A549 (cell line): ENCODE data around the gene TTC8. TPM values are rescaled to one million over a fixed set of nuclear protein-coding genes. Genes with fewer than 3 reads are reported as not detected.

Source experiments
- ATAC-seq, 2 experiments: fragments of 200-7000 bp in 1 of 2; fragments of >200 bp in 1 of 2; cut with Nextera tagmentation in 1 of 2; cut with Tn5 transposase in 1 of 2; 3 replicates each; pipeline versions ENCODE4 v1.8.0 to v1.9.1; 2018 to 2020; ENCODE audit warnings: mild to moderate bottlenecking in 1 of 2, moderate library complexity in 1 of 2
- CTCF ChIA-PET: fragments of 300-600 bp; sonication (Branson Sonifier 250); formaldehyde crosslinking; extraction: SDS; loops from one replicate; lab custom pipeline; 2021; ENCODE audit warnings: antibody characterized with exemption, inconsistent platforms; lab: Yijun Ruan, JAX
- POLR2A ChIA-PET: fragments of 350-600 bp; formaldehyde crosslinking; extraction: SDS; loops from one replicate; lab custom pipeline; 2021; ENCODE audit warnings: antibody characterized with exemption, inconsistent platforms; lab: Yijun Ruan, JAX
- DNase-seq, 2 experiments: peaks; one replicate each; pipeline versions ENCODE4 v3.0.0 to v3.0.0-alpha.2; 2011 to 2016; ENCODE audit warnings: low read depth in 1 of 2, low spot score in 1 of 2
- FAIRE-seq: peaks from 2 replicates; lab custom pipeline; 2011; peaks lifted over from hg19 to GRCh38; lab: Jason Lieb, UNC
- H3K27ac ChIP-seq, 2 experiments: fragments of >200 bp; sonication (Bioruptor Twin); formaldehyde crosslinking; 3 replicates each; pipeline ENCODE4 v1.5.1; 2016 to 2017
- H3K4me1 ChIP-seq: fragments of >200 bp; sonication (Bioruptor Twin); formaldehyde crosslinking; 3 replicates; pipeline ENCODE4 v1.6.1; 2016
- H3K4me2 ChIP-seq: fragments of >200 bp; sonication (Bioruptor Twin); formaldehyde crosslinking; 3 replicates; pipeline ENCODE4 v1.6.1; 2016
- H3K4me3 ChIP-seq: fragments of >200 bp; sonication (Bioruptor Twin); formaldehyde crosslinking; 3 replicates; pipeline ENCODE4 v1.5.1; 2016
- H3K9me3 ChIP-seq: fragments of >200 bp; sonication (Bioruptor Twin); formaldehyde crosslinking; 3 replicates; pipeline ENCODE4 v1.6.1; 2016
- CTCF ChIP-seq: fragments of >200 bp; sonication (Bioruptor Twin); formaldehyde crosslinking; IDR thresholded peaks from 3 replicates; pipeline ENCODE4 v1.5.1; 2016
- EHF ChIP-seq: fragments of 250-450 bp; sonication (Bioruptor Pico); IDR thresholded peaks from 2 replicates; pipeline ENCODE4 v1.5.0; 2020; ENCODE audit warnings: mild to moderate bottlenecking
- EHMT2 ChIP-seq: fragments of 200-600 bp; sonication (generic); IDR thresholded peaks from 2 replicates; pipeline ENCODE4 v1.6.1; 2016; ENCODE audit warnings: antibody characterized with exemption, low read depth, mild to moderate bottlenecking, moderate library complexity
- EP300 ChIP-seq, 2 experiments: fragments of >200 bp; sonication (Bioruptor Twin); formaldehyde crosslinking; IDR thresholded peaks; 2 replicates in 1 of 2; 3 replicates in 1 of 2; pipeline ENCODE4 v1.6.1; 2016 to 2017
- ESRRA ChIP-seq: fragments of 150-350 bp; IDR thresholded peaks from 2 replicates; pipeline ENCODE4 v1.6.1; 2014; ENCODE audit warnings: mild to moderate bottlenecking, low read length, borderline replicate concordance
- FOSB ChIP-seq: fragments of 250-450 bp; sonication (Bioruptor Pico); IDR thresholded peaks from 2 replicates; pipeline ENCODE4 v1.5.0; 2020; ENCODE audit warnings: mild to moderate bottlenecking, moderate library complexity
- HDAC2 ChIP-seq: fragments of 200-600 bp; sonication (generic); IDR thresholded peaks from 2 replicates; pipeline ENCODE4 v1.6.1; 2016
- HES2 ChIP-seq: fragments of >200 bp; sonication (Bioruptor Twin); formaldehyde crosslinking; IDR thresholded peaks from 2 replicates; pipeline ENCODE4 v1.6.1; 2016
- HOXB13 ChIP-seq: fragments of 250-450 bp; sonication (Bioruptor Pico); IDR thresholded peaks from 2 replicates; pipeline ENCODE4 v1.5.0; 2020; ENCODE audit warnings: low read depth, mild to moderate bottlenecking, moderate library complexity
- HOXB5 ChIP-seq: fragments of 250-450 bp; sonication (Bioruptor Pico); IDR thresholded peaks from 2 replicates; pipeline ENCODE4 v1.5.0; 2020; ENCODE audit warnings: mild to moderate bottlenecking, moderate library complexity
- JUNB ChIP-seq: fragments of >200 bp; sonication (Bioruptor Twin); formaldehyde crosslinking; IDR thresholded peaks from 2 replicates; pipeline ENCODE4 v1.6.1; 2016
- MAX ChIP-seq: IDR thresholded peaks from 2 replicates; pipeline ENCODE4 v1.6.1; 2012
- RNF2 ChIP-seq: fragments of 200-600 bp; sonication (generic); IDR thresholded peaks from 2 replicates; pipeline ENCODE4 v1.6.1; 2016; ENCODE audit warnings: low read depth, mild to moderate bottlenecking, antibody characterized with exemption, moderate library complexity, borderline replicate concordance
- SMC3 ChIP-seq: fragments of >200 bp; sonication (Bioruptor Twin); formaldehyde crosslinking; IDR thresholded peaks from 3 replicates; pipeline ENCODE4 v1.6.1; 2018; ENCODE audit warnings: inconsistent platforms
- ZC3H11A ChIP-seq: fragments of 450-650 bp; IDR thresholded peaks from 2 replicates; pipeline ENCODE4 v1.6.1; 2014; ENCODE audit warnings: antibody characterized with exemption, mild to moderate bottlenecking
- ZFP36 ChIP-seq: fragments of 450-650 bp; IDR thresholded peaks from 2 replicates; pipeline ENCODE4 v1.6.1; 2014; ENCODE audit warnings: borderline replicate concordance; ENCODE audit not compliant: partially characterized antibody
- WGBS: methylation state at CpG from one replicate; pipeline ENCODE4 v1.1.6; 2017; ENCODE audit errors: missing lambda C conversion rate; 5-methylcytosine and 5-hydroxymethylcytosine counted together
- polyA plus RNA-seq, 4 experiments: library from polyadenylated mRNA; depleted of rRNA in 3 of 4; stranded (reverse); fragments of >200 nt; fragmentation: RNase III in 1 of 4; extraction: RNeasy Plus Mini Kit Qiagen cat#74134 plus additional on column Dnase treatment in 1 of 4; gene quantifications; 2 replicates in 3 of 4; 3 replicates in 1 of 4; pipeline ENCODE4 v1.2.3, GENCODE V29; 2011 to 2017

Gene TTC8
- polyA plus RNA-seq, 2 of the 4 experiments (the other 2 are of a cell fraction) = 36.6 to 56.8 TPM

- POLR2A ChIA-PET = interaction anchor here (1.3 kb wide), 1 partner anchor 17 kb away, joined by 5 read pairs; the partner anchor contains the start of gene TTC8
- H3K4me1 ChIP-seq = no peaks in the 10 kb centered on the region
- no peak for DNase-seq
- H3K27ac ChIP-seq = no peak overlapping the region
- no peak for ATAC-seq
- no peak overlapping the region for H3K4me2 ChIP-seq
- no peak overlapping the region for H3K4me3 ChIP-seq
- CTCF ChIA-PET = interaction anchor here (0.9 kb wide), 1 partner anchor 282 kb away, joined by 3 read pairs; no protein-coding TSS in a partner anchor
- FAIRE-seq = peak; percentile 73
- 91% methylated on average over 1 of the region's 1 CpG for WGBS
- TF ChIP-seq EP300 (IDR thresholded peaks at IDR 0.05) (no peak), EHMT2 (no peak), HDAC2 (no peak)
- no peaks in the 10 kb centered on the region for H3K9me3 ChIP-seq
Measured at GRCh38 chr14:88841741-88842140, 17.3 kb downstream of the TTC8 start.

GRCh38 chr14:88842414-88842813, 18.0 kb downstream of the TTC8 start:
- Histone ChIP-seq H3K4me1 (no peaks in the 10 kb centered on the region), H3K4me2 (no peak overlapping the region), H3K4me3 (no peak overlapping the region), H3K9me3 (no peaks in the 10 kb centered on the region), H3K27ac (no peak overlapping the region)
- POLR2A ChIA-PET = interaction anchor here (1.3 kb wide), 1 partner anchor 18 kb away, joined by 5 read pairs; the partner anchor contains the start of gene TTC8
- DNase-seq (no peak), ATAC-seq (no peak), FAIRE-seq (no peak)
- no peak for TF ChIP-seq SMC3
- TF ChIP-seq CTCF = no peak
- TF ChIP-seq JUNB = no peak
- CTCF ChIA-PET = no interaction called here
- WGBS = 60% methylated on average over 1 of the region's 1 CpG

GRCh38 chr14:88844980-88845491, 20.6 kb downstream of the TTC8 start:
- DNase-seq = no peak
- Histone ChIP-seq H3K4me1 (no peaks in the 10 kb centered on the region), H3K9me3 (no peaks in the 10 kb centered on the region)
- POLR2A ChIA-PET = no interaction called here
- TF ChIP-seq HES2 = no peak
- no peak for TF ChIP-seq HOXB13
- TF ChIP-seq ESRRA = no peak
- no peak for TF ChIP-seq EP300 (IDR thresholded peaks at IDR 0.05)
- TF ChIP-seq MAX = no peak
- no peak for TF ChIP-seq ZFP36
- no peak for TF ChIP-seq HOXB5 (CRISPR knock-in tag)
- TF ChIP-seq, all 56 proteins: peak for 0
- FAIRE-seq (peak; percentile 83), ATAC-seq (no peak)
- Histone ChIP-seq H3K27ac (no peak overlapping the region), H3K4me2 (no peak overlapping the region), H3K4me3 (no peak overlapping the region)
- 85% methylated on average over 2 of the region's 2 CpGs for WGBS
- CTCF ChIA-PET = no interaction called here

- Histone ChIP-seq H3K27ac (no peak overlapping the region), H3K4me2 (no peak overlapping the region), H3K9me3 (no peaks in the 10 kb centered on the region), H3K4me3 (no peak overlapping the region), H3K4me1 (no peaks in the 10 kb centered on the region)
- CTCF ChIA-PET = no interaction called here
- TF ChIP-seq RNF2 = no peak
- TF ChIP-seq ZC3H11A = no peak
- no peak for TF ChIP-seq ZFP36
- no peak for TF ChIP-seq FOSB (CRISPR knock-in tag)
- no peak for TF ChIP-seq HDAC2
- no peak for TF ChIP-seq EHF
- TF ChIP-seq MAX = no peak
- 64% methylated on average over 1 of the region's 1 CpG for WGBS
- POLR2A ChIA-PET = no interaction called here
- ATAC-seq (no peak), DNase-seq (no peak), FAIRE-seq (peak; percentile 13)
Measured at GRCh38 chr14:88848571-88848970, 24.1 kb downstream of the TTC8 start.
